ENCODE measurements around the gene SLIT3.

DNA sequence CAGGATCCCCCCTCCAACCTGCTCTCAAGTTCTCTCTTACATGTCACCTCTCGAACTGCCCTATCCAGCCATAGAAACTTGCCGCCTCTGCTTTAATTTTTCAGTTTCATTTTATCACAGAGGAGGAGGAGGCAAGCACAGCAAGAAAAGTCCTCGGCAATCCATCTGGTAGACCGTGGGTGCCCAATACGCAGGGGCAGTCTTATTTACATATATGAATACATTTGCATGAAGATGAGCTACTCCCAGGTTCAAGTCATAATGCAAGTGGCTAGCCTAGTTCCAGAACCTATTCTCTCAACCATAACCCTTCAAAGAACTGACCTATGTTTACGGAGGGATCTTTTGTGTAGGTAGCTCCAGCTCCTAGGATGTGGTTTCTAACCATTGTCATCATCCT lies 498.6 kb downstream of the SLIT3 start:
- TF ChIP-seq, protein P1, sequence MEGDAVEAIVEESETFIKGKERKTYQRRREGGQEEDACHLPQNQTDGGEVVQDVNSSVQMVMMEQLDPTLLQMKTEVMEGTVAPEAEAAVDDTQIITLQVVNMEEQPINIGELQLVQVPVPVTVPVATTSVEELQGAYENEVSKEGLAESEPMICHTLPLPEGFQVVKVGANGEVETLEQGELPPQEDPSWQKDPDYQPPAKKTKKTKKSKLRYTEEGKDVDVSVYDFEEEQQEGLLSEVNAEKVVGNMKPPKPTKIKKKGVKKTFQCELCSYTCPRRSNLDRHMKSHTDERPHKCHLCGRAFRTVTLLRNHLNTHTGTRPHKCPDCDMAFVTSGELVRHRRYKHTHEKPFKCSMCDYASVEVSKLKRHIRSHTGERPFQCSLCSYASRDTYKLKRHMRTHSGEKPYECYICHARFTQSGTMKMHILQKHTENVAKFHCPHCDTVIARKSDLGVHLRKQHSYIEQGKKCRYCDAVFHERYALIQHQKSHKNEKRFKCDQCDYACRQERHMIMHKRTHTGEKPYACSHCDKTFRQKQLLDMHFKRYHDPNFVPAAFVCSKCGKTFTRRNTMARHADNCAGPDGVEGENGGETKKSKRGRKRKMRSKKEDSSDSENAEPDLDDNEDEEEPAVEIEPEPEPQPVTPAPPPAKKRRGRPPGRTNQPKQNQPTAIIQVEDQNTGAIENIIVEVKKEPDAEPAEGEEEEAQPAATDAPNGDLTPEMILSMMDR (conservative IDR thresholded peaks at IDR 0.05): no peak
- no peak for TF ChIP-seq EZH2 (IDR thresholded peaks at IDR 0.05; ENCODE audit: low read depth)

Measured in PC-9 (cell line).